ENCODE data around the gene MMD2.
"Not testable (repeated sequence)": the region's sequence is repeated elsewhere in the genome, so short reads cannot be mapped to it uniquely, and the experiment has no call there.

MMD2 gene

DNA sequence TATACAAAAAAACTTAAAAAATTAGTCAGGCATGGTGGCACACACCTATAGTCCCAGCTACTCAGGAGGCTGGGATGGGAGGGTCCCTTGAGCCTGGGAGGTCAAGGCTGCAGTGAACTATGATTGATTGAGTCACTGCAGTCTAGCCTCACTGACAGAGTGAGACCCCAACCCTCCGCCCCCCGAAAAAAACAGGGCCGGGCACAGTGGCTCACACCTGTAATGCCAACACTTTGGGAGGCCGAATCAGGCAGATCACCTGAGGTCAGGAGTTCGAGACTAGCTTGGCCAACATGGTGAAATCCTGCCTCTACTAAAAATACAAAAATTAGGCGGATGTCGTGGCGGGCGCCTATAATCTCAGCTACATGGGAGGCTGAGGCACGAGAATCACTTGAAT, 13.5 kb upstream of the MMD2 start:
- H3K27me3 Mint-ChIP-seq, H3K27ac Mint-ChIP-seq, H3K9me3 Mint-ChIP-seq, H3K4me3 Mint-ChIP-seq: not testable (repeated sequence)
- H3K4me1 Mint-ChIP-seq (ENCODE audit: low read depth) = peaks cover 23% of the 10 kb centered on the region
- H3K36me3 Mint-ChIP-seq (ENCODE audit: low read depth) = peaks cover 19% of the 10 kb centered on the region

DNA sequence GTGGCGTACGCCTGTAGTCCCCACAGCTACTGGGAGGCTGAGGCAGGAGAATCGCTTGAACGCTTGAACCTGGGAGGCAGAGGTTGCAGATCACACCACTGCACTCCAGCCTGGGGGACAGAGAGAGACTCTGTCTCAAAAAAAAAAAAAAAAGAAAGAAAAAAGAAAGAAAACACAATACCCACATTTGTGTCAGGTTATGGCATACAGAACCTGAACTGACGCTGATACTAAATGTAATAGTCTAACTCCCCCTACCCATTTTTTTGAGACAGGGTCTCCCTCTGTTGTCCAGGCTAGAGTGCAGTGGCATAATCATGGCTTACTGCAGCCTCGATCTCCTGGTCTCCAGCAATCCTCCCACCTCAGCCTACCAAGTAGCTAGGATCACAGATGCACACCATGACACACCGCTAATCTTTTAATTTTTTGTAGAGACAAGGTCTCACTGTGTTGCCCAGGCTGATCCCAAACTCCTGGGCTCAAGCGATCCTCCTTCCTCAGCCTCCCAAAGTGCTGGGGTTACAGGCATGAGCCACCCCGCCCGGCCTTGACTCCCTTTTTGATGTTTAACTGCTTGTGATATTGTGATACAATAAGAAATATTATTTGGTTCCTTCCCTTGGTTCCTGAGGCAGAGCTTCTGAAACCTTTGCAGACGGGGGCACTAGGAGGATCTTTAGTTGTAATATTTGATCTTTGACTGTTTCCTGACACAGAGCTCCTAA, 6.5 kb upstream of the MMD2 start:
- Mint-ChIP-seq H3K4me1 (ENCODE audit: low read depth) (no peaks in the 10 kb centered on the region), H3K27ac (no peak overlapping the region), H3K4me3 (no peak overlapping the region), H3K27me3 (peaks cover 11% of the 10 kb centered on the region), H3K36me3 (ENCODE audit: low read depth) (no peaks in the 10 kb centered on the region), H3K9me3 (no peaks in the 10 kb centered on the region)

DNA sequence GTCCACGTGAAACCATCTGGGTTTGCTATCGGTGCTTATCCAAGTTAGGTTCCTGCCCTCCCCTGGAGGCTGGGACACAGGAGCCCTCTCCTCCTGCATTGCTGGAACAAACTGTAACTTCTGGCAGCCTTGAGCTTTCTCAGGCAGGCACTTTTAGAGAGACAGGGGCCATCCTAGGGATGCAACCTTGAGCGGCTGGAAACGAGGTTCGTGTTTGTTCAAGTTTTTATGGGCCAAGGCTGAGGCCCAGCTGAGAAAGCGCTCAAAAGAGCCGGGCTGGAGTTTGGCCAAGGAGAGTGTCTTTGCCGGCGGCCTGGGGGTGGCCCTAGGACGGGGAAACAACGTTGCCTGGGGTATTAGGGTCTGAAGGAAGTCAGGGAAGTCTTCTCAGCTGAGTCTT, 5.5 kb upstream of the MMD2 start:
- no peaks in the 10 kb centered on the region for H3K36me3 Mint-ChIP-seq (ENCODE audit: low read depth)
- H3K9me3 Mint-ChIP-seq = no peaks in the 10 kb centered on the region
- H3K4me3 Mint-ChIP-seq = no peak overlapping the region
- no peaks in the 10 kb centered on the region for H3K4me1 Mint-ChIP-seq (ENCODE audit: low read depth)
- peaks cover 11% of the 10 kb centered on the region for H3K27me3 Mint-ChIP-seq
- H3K27ac Mint-ChIP-seq = no peak overlapping the region

DNA sequence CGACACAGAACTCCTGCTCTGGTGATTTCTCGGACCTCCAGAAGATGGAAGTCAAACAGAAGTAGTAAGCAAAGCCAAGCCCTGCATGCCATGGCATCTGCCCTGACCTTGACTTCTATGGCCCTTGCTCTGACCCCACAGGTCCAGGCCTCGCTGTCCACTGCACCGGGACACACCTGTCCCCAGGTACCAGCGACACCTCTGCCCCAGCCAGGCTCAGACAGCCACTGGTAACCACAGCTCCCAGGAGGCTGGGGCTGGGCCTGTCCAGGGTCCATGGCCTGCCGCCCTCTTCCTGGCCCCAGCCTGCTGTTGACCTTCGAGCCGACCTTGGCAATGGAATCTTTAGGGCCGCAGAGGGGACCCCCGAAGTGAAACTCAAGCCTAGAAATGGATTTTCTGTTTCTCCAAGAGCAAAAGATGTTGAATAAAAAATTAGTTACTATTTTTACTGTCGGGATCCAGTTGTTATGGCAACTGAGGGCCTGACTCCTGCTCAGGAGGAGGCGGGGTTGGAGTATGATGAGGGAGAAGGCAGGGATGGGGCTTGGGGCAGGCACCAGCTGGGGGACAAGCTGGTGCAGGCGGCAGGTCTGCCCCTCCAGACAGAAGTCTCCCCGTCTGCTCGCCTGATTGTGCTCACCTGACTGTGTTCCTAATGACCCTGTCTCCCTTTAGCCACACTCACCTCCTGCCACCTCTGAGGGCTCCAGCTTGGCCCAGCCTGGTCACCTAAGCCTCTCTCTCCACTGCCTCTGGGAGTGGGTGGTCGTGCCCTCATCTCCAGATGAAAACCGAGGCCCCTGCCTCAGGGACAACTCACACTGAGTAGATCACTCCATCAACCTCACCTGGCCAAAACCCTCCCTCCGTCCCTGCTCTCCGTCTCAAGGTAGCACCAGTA, 4.1 kb upstream of the MMD2 start:
- Mint-ChIP-seq H3K4me3 (no peak overlapping the region), H3K27me3 (peaks cover 16% of the 10 kb centered on the region), H3K9me3 (no peaks in the 10 kb centered on the region), H3K36me3 (ENCODE audit: low read depth) (no peaks in the 10 kb centered on the region), H3K27ac (no peak overlapping the region), H3K4me1 (ENCODE audit: low read depth) (peaks cover 5% of the 10 kb centered on the region)

DNA sequence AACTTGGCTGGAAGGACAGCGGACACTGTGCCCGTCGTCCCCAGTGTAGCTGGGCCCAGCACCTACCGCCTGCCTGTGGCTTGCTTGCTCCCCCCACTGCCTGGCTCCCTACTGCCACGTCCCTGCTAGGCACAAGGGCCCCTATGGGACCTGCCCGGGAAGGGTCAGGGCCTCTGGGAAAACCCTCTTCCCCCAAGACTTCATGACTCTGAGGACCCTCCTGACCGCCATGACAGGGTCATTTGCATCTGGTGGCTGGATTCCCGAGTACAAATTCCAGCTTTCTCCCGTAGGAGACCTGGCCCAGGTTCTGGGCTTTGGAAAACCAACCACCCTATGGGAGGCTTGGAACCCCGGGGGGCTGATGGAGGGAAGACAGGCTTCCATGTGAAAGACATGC, 1.4 kb upstream of the MMD2 start:
- Mint-ChIP-seq H3K27me3 (peaks cover 31% of the 10 kb centered on the region), H3K36me3 (ENCODE audit: low read depth) (no peaks in the 10 kb centered on the region), H3K9me3 (no peaks in the 10 kb centered on the region), H3K27ac (no peak overlapping the region), H3K4me1 (ENCODE audit: low read depth) (peaks cover 6% of the 10 kb centered on the region), H3K4me3 (no peak overlapping the region)

DNA sequence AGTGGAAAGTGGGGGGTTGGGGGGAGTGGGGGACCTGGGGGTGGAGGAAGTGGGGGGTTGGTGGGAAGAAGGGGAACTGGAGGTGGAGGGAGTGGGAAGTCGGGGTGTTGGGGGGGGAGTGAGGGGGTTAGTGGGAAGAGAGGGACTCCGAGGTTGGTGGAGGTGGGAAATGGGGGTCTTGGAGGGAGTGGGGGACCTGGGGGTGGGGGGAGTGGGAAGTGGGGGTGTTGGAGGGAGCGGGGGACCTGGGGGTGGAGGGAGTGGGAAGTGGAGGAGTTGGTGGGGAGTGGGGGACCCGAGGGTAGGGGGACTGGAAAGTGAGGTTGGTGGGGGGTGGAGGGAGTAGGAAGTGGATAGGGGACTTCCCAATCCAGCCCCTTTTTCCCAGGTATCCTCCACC, 906 bp upstream of the MMD2 start:
- H3K36me3 Mint-ChIP-seq (ENCODE audit: low read depth) = no peaks in the 10 kb centered on the region
- no peak overlapping the region for H3K4me3 Mint-ChIP-seq
- H3K27me3 Mint-ChIP-seq = peaks cover 36% of the 10 kb centered on the region
- H3K9me3 Mint-ChIP-seq = no peaks in the 10 kb centered on the region
- H3K4me1 Mint-ChIP-seq (ENCODE audit: low read depth) = peaks cover 6% of the 10 kb centered on the region
- no peak overlapping the region for H3K27ac Mint-ChIP-seq

DNA sequence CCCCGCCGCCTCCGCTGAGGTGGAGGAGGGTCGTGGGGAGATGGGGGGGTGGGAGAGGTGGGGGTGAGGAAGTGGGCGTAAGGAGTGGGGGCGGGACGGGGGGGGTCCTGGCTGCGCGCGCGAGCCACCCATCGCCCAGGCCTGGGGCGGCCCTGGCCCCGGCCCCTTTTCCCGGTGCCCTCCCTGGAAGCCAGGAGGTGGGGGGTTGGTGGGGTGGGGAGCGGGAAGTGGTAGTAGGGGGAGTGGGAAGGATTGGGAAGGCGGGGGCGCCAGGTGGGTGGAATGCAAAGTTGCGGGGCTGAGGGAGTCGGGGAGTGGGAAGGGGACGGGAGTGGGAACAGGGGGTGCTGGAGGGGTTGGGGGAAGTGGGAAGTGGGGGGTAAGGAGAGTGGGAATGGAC, 319 bp upstream of the MMD2 start:
- H3K4me3 Mint-ChIP-seq = no peak overlapping the region
- H3K36me3 Mint-ChIP-seq (ENCODE audit: low read depth) = no peaks in the 10 kb centered on the region
- no peak overlapping the region for H3K27ac Mint-ChIP-seq
- H3K9me3 Mint-ChIP-seq = no peaks in the 10 kb centered on the region
- H3K4me1 Mint-ChIP-seq (ENCODE audit: low read depth) = peaks cover 6% of the 10 kb centered on the region
- peaks cover 37% of the 10 kb centered on the region for H3K27me3 Mint-ChIP-seq

DNA sequence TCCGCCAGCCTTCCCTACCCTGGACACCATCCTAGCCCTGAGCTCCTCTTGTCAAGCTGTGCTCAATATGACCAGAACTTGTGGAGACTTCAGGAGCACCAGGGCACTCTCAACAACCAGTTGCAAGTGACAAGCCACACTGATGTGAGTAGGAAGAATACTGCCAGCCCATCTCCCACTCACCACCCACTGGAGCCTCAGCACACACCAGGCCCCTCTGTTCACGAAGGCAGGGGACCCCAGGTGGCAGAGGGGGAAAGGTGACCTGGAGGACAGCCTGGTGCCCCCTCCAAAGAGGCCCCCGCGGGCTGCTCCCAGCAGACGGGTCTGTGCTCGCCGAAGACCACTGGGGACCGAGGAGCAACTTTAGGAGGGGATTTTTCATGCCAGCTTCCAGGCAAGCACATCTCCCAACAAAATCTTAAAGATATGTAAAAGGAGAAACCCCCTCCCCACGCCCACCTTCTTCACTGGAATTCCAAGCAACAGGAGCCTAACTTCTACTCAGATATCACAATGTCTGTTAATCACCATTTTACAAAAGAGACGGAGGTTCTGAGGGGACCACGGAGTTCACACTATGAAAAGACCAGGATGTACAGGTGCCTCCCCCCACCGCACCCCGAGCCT, 1.0 kb downstream of the MMD2 start:
- Mint-ChIP-seq H3K4me1 (ENCODE audit: low read depth) (peaks cover 6% of the 10 kb centered on the region), H3K4me3 (peak overlapping the region; percentile 19), H3K27me3 (peaks cover 41% of the 10 kb centered on the region), H3K27ac (no peak overlapping the region), H3K36me3 (ENCODE audit: low read depth) (peaks cover 3% of the 10 kb centered on the region), H3K9me3 (no peaks in the 10 kb centered on the region)

DNA sequence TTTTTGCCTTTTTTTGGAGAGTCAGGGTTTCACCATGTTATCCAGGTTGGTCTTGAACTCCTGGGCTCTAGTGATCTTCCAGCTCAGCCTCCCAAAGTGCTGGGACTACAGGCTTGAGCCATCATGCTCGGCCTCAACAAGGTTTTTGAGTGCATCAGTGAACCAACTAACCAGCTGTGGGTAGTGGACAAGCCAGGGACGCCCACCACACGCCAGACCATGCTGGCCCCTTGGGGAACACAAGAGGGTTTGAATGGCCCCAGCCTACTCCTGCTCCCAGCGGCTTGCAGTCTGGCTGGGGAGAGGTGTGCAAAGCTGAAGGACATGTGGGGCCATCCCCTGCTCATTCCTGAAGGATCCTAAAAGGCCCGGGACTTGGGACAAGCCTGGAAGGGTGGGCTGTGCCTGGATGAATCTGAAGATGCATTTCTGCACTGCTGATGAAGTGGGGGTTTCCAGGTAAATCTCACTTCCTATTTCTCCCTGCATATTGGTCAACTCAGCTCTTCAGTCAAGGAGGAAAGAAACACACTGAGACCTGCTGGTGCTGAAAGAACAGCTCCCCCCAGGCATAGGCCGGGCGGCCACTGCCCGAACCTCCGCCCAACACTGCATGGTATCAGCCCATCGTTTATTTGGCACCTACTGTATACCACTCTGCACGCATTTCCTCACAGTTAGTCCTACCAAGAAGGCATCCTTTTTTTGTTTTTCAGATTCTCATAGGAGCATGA, 6.9 kb downstream of the MMD2 start:
- Mint-ChIP-seq H3K27me3 (peaks cover 33% of the 10 kb centered on the region), H3K9me3 (no peaks in the 10 kb centered on the region), H3K27ac (no peak overlapping the region), H3K4me1 (ENCODE audit: low read depth) (no peaks in the 10 kb centered on the region), H3K36me3 (ENCODE audit: low read depth) (peaks cover 3% of the 10 kb centered on the region), H3K4me3 (no peak overlapping the region)

DNA sequence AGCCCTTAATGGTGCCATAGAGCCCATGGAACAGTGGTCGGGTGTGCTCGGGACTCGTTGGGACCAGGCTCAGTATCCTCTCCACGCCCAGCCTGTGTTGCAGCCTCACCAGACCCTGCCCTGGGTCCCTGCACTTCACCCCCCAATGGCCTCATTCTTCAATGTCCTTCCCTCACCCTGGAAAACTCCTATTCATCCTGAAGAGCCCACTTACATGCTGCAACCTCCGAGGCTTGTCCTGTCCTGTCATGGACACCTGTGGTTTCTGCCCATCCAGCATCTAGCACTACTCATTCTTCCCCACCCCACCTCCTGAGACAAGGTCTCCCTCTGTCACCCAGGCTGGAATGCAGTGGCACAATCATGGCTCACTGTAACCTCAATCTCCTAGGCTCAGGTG, 7.7 kb downstream of the MMD2 start:
- Mint-ChIP-seq H3K4me1 (ENCODE audit: low read depth) (no peaks in the 10 kb centered on the region), H3K36me3 (ENCODE audit: low read depth) (peaks cover 3% of the 10 kb centered on the region), H3K27me3 (peaks cover 30% of the 10 kb centered on the region), H3K4me3 (no peak overlapping the region), H3K27ac (no peak overlapping the region), H3K9me3 (no peaks in the 10 kb centered on the region)

DNA sequence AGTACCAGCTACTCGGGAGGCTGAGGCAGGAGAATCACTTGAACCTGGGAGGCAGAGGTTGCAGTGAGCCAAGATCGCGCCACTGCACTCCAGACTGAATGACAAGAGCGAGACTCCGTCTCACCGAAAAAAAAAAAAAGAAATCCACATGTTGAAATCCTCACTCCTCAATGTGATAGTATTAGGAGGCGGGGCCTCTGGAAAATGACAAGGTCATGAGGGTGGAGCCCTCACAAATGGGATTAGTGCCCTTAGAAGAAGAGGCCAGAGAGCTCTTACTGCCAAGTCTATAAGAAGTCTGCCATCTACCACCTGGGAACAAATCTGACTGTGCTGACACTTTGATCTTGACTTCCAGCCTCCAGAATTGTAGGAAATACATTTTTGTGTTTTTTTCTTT, 10.6 kb downstream of the MMD2 start:
- Mint-ChIP-seq H3K9me3 (no peaks in the 10 kb centered on the region), H3K4me3 (no peak overlapping the region), H3K27me3 (peaks cover 18% of the 10 kb centered on the region)

DNA sequence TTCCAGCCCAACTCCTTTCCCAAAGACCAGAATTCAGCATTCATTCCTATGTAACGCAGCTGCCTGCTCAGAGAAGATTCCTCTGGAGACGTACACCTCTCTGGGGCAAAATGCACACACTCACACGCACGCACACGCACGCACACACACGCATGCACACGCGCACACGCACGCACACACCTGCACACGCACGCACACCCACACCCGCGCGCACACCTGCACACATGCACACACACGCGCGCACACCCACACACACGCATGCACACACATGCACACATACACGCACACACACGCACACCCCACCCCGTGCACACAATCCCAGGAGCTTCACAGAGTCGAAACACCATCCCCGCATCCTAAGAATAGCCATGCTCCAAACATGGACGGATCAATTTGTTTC, 13.0 kb downstream of the MMD2 start:
- H3K4me3 Mint-ChIP-seq = no peak overlapping the region
- no peaks in the 10 kb centered on the region for H3K9me3 Mint-ChIP-seq
- H3K27me3 Mint-ChIP-seq = peaks cover 8% of the 10 kb centered on the region
- H3K4me1 Mint-ChIP-seq (ENCODE audit: low read depth) = no peaks in the 10 kb centered on the region
- H3K36me3 Mint-ChIP-seq (ENCODE audit: low read depth) = no peaks in the 10 kb centered on the region
- no peak overlapping the region for H3K27ac Mint-ChIP-seq

More for the DNA sequence above, 10.6 kb downstream of the MMD2 start:
- Mint-ChIP-seq H3K27ac (no peak overlapping the region), H3K4me1 (ENCODE audit: low read depth) (no peaks in the 10 kb centered on the region), H3K36me3 (ENCODE audit: low read depth) (peaks cover 3% of the 10 kb centered on the region)

DNA sequence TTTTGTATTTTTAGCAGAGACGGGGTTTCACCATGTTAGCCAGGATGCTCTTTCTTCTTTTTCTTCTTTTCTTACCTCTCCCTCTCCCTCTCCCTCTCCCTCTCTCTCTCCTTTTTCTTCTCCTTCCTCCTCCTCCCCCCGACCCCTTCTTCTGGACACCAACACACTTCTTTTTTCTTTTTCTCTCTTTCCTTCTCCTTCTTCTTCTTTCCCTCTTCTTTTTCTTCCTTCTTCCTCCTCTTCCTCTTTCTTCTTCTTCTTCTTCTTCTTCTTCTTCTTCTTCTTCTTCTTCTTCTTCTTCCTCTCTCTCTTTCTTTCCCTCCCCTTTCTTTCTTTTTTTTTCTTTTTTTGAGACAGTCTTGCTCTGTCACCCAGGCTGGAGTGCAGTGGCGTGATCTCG, 14.0 kb downstream of the MMD2 start:
- Mint-ChIP-seq H3K27me3 (peaks cover 8% of the 10 kb centered on the region), H3K4me3 (no peak overlapping the region), H3K36me3 (ENCODE audit: low read depth) (no peaks in the 10 kb centered on the region), H3K4me1 (ENCODE audit: low read depth) (no peaks in the 10 kb centered on the region), H3K9me3 (no peaks in the 10 kb centered on the region), H3K27ac (no peak overlapping the region)

DNA sequence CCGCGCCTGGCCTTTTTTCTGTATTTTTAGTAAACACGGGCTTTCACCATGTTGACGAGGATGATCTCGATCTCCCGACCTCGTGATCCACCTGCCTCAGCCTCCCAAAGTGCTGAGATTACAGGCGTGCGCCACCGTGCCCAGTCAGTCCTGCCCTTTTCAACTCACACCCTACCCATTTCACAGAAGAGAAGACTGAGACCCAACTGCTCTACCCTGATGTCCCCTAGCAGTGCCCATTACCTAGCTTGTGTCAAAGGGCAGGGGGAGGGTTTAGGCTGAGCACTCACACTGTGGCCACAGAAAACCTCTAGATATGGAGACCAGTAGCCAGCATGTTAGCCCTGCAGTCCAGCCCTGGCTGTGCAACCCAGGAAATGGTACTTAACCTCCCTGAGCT, 15.7 kb downstream of the MMD2 start:
- Mint-ChIP-seq H3K27me3 (peaks cover 8% of the 10 kb centered on the region), H3K9me3 (no peaks in the 10 kb centered on the region), H3K27ac (no peak overlapping the region), H3K4me3 (no peak overlapping the region), H3K4me1 (ENCODE audit: low read depth) (no peaks in the 10 kb centered on the region), H3K36me3 (ENCODE audit: low read depth) (no peaks in the 10 kb centered on the region)
